GM10266 (cell line): ENCODE results near the gene APOOL.
A peak's percentile ranks its signal among the peaks of the same experiment; 100 is the strongest.
"Not testable (repeated sequence)": the region's sequence is repeated elsewhere in the genome, so short reads cannot be mapped to it uniquely, and the experiment has no call there.

Source experiments
- DNase-seq: peaks from one replicate; pipeline ENCODE4 v3.0.0; 2012; ENCODE audit errors: extremely low spot score
- TF ChIP-seq, protein P1 (sequence below): IDR thresholded peaks from 2 replicates; pipeline ENCODE4 v1.5.1; 2012; ENCODE audit warnings: mild to moderate bottlenecking, low read depth; ENCODE audit not compliant: control insufficient read depth, insufficient read depth; ENCODE audit errors: missing control alignments

APOOL gene

DNA sequence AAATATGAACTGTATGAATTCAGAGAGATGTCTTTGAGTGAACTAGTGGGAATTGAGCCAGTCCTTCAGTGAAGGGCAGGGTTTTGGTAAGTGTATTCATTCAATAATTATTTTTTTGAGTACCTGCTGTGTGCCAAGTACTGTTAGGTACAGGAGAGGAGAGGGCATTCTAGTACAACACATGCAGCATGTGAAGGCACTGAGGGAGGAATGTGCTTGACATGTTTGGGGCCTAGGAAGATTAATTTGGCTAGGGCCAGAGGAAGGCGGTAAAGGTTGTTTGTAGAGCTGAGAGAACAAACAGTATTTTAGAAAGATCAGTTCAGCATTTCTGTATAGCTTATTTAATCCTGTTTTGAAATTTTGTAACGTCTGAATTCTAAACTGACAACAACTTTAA, 27.8 kb downstream of the APOOL start:
- TF ChIP-seq, protein P1, sequence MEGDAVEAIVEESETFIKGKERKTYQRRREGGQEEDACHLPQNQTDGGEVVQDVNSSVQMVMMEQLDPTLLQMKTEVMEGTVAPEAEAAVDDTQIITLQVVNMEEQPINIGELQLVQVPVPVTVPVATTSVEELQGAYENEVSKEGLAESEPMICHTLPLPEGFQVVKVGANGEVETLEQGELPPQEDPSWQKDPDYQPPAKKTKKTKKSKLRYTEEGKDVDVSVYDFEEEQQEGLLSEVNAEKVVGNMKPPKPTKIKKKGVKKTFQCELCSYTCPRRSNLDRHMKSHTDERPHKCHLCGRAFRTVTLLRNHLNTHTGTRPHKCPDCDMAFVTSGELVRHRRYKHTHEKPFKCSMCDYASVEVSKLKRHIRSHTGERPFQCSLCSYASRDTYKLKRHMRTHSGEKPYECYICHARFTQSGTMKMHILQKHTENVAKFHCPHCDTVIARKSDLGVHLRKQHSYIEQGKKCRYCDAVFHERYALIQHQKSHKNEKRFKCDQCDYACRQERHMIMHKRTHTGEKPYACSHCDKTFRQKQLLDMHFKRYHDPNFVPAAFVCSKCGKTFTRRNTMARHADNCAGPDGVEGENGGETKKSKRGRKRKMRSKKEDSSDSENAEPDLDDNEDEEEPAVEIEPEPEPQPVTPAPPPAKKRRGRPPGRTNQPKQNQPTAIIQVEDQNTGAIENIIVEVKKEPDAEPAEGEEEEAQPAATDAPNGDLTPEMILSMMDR, result no peak

DNA sequence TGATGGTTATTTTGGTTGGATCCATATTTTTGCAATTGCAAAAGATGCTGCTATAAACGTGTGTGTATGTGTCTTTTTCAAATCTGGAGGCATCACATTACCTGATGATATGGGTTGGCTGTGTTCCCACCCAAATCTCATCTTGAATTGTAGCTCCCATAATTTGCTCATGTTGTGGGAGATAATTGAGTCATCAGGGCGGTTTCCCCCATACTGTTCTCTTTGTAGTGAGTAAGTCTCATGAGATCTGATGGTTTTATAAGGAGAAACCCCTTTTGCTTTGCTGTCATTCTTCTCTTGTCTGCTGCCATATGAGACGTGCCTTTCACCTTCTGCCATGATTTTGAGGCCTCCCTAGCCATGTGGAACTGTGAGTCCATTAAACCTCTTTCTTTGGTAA, 33.4 kb downstream of the APOOL start:
- TF ChIP-seq, protein P1, result no peak
- no peak for DNase-seq

More for the DNA sequence above, 27.8 kb downstream of the APOOL start:
- DNase-seq, result no peak

DNA sequence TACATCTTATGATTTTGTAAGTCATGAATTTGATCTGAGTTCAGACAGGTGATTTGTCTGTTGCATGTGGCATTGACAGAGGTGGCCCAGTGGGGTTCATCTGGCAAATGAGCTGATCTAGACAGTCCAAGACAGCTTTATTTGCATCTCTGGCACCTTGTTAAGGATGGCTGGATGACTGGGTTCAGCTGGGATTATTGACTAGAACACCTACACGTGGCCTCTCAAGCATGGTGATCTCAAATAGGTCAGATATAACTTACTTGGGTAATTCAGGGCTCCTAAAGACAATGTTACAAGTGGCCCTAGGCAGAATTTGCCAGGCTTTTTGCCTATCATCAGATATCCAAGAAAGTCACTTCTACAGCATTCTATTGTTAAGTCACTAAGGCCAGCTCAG, 48.0 kb downstream of the APOOL start:
- DNase-seq, result no peak
- TF ChIP-seq, protein P1, result no peak

DNA sequence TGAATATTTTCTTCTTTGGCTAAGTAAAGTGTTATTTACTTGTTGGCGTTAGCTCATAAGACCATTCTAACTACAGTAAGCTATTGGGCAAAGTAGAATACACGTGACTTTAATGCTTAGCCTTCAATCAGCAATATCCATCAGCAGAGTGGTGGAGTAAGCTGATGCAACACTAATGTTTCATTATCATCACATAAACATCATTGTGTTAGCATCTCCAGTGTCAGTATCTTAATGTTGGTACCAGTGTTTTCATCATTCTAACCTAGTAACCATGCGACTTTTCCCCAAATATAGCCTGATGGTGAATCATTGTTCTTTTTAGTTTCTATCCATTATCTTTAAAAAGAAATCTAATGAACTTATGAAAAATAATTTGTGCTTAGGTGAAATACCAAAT, 48.5 kb downstream of the APOOL start:
- no peak for DNase-seq
- TF ChIP-seq, protein P1, result no peak

DNA sequence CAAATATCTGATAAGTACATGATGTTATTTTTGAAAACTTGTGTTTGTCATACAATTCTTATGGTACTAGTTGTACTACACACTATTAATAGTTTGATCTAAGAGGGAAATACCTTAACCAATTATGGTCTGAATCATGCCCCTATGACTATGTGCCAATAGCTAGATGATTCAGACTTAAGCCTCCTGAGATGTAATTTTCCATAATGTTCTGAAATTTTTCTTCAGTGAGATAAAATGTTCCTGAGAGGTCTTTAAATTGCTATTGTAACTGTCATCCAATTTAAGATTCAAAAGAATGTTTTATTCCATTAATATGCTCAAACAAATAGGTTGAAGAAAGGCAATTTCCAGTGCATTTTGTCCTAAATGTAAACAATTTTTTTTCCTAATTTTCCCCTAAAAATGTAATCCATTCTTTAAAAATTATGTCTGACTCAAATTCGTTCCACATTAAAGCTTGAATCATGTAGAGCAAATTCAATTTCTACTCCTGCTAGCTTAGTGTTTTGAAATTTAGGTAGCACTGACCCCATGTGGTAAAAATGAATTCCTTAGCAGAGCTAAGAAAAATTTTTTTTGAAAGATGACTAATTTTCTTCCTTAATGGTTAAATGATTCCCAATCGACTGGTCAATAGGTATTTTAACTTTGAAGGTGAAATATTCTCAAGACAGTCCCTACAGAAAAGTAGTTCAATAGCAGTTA, 49.1 kb downstream of the APOOL start:
- TF ChIP-seq, protein P1, result peak; percentile 1
- DNase-seq, result no peak

DNA sequence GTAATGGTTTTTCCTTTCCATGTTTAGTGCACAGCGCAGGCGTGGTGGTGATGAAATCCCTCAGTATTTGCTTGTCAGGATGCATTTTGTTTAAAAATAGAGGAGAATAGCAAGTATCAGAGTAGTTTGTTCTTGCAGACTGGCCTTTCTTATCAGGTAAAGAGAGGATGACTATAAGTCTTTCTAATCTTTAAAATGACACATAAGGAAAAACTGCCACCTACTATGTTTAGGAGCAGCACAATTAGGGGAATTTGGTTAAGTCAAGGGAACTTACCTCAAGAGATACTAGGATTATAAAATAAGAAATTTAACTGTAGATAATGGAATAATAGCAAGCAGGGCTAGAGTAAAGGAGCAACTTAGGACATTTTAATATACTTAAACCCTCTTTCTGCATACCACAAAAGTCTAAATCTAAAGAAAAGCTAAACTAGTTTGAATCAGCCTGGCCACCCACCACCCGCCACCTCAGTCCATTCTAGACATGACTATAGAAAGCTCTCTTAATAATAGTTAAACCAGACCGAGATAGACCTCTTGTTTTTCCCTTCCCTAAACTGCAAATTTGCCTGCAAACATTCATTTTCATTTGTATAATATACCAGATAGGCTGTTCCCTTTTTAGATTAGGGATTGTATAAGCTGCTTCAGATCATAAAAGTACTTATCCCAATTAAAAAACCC, 62.0 kb downstream of the APOOL start:
- DNase-seq, result peak; percentile 2
- TF ChIP-seq, protein P1, result no peak

DNA sequence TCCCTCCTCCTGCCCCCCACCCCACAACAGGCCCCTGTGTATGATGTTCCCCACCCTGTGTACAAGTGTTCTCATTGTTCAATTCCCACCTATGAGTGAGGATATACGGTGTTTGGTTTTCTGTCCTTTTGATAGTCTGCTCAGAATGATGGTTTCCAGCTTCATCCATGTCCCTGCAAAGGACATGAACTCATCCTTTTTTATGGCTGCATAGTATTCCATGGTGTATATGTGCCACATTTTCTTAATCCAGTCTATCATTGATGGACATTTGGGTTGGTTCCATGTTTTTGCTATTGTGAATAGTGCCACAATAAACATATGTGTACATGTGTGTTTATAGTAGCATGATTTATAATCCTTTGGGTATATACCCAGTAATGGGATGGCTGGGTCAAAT, 73.6 kb downstream of the APOOL start:
- DNase-seq, result not testable (repeated sequence)
